Measurements from ENCODE around the gene TNS1.

DNA sequence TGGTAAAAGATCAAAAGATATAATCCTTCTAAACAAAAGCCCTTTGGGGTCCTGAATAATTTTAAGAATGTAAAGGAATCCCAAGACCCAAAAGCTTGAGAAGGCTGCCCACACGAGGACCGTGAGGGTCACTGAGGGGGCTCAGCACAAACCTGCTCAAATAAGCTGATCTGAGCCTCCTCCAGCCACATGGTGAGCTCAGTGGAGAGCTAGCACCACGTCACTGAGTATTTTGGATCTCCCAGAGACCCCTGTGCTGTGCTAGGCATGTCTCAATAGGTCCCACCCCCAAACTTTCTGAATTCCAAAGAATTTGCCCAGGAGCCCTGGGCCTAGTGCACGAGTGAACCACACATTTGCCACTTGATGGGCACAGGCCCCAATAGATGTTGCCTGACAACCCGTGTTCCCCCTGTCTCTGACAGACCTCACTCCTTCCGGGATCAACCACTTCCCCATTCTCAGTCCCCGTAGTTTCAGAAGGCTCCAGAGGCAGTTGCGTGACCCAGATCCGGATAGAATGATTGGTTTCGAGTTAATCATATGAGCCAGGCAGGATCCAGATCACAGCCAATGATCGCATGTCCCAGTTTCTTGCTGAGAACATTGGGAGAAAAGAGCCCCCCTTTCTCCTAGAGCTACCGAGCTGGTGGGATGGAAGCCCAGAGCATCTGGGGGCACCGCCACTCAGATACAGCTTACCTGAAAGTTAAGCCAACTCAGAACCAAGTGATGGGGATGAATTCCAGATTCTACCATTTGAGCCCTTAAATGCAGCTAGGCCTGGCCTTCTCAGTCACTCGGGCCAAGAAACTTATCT lies 203.8 kb downstream of the TNS1 start:
- no peak for TF ChIP-seq POLR2A (IDR thresholded peaks at IDR 0.05)
- no peak for TF ChIP-seq CTCF (IDR thresholded peaks at IDR 0.05)

Data from thyroid gland (tissue), 4 donors.